HG02610 (cell line): ENCODE results near the gene LDB3.

Experiments used
- ATAC-seq: cut with Tn5 transposase; IDR thresholded peaks from one replicate; pipeline ENCODE4 v1.9.1; 2021; ENCODE audit warnings: mild to moderate bottlenecking, moderate library complexity; ENCODE audit not compliant: unreplicated experiment

Gene LDB3

GRCh38 chr10:86651021-86651471 is 17.3 kb upstream of the LDB3 start:
- no peak for ATAC-seq

- no peak for ATAC-seq
Measured at GRCh38 chr10:86651631-86652331, 16.5 kb upstream of the LDB3 start.

GRCh38 chr10:86652361-86653202 is 15.7 kb upstream of the LDB3 start:
- no peak for ATAC-seq

GRCh38 chr10:86653379-86653778 is 14.9 kb upstream of the LDB3 start:
- ATAC-seq, result no peak

GRCh38 chr10:86653987-86654386 is 14.3 kb upstream of the LDB3 start:
- ATAC-seq, result no peak

- no peak for ATAC-seq
Measured at GRCh38 chr10:86654411-86655172, 13.7 kb upstream of the LDB3 start, which contains the start of gene OPN4. TSS of gene OPN4 (plus strand) at chr10:86654547. CDS start at chr10:86654784, 237 bp downstream.

GRCh38 chr10:86655173-86655540 is 13.2 kb upstream of the LDB3 start:
- no peak for ATAC-seq

- ATAC-seq, result no peak
Measured at GRCh38 chr10:86655596-86655995, 12.7 kb upstream of the LDB3 start.

- ATAC-seq, result no peak
Measured at GRCh38 chr10:86657011-86657395, 11.3 kb upstream of the LDB3 start.

- ATAC-seq, result no peak
Measured at GRCh38 chr10:86657396-86658011, 10.8 kb upstream of the LDB3 start.

- no peak for ATAC-seq
Measured at GRCh38 chr10:86658261-86658741, 10.0 kb upstream of the LDB3 start.

GRCh38 chr10:86658751-86659150 is 9.6 kb upstream of the LDB3 start:
- ATAC-seq, result no peak

- no peak for ATAC-seq
Measured at GRCh38 chr10:86659161-86659691, 9.1 kb upstream of the LDB3 start.

- ATAC-seq, result no peak
Measured at GRCh38 chr10:86659721-86660453, 8.4 kb upstream of the LDB3 start.

- no peak for ATAC-seq
Measured at GRCh38 chr10:86661161-86662025, 6.9 kb upstream of the LDB3 start.

GRCh38 chr10:86662186-86663045 is 5.9 kb upstream of the LDB3 start:
- ATAC-seq, result no peak

GRCh38 chr10:86663046-86663345 is 5.3 kb upstream of the LDB3 start:
- ATAC-seq, result no peak
